ENCODE data around the gene PSMD1.

The PSMD1 gene

GRCh38 chr2:231030725-231031124, 25.9 kb upstream of the PSMD1 start:
- H3K4me1 ChIP-seq (ENCODE audit: control insufficient read depth in 1 of 2, insufficient read depth in 2 of 2, low read length in 2 of 2), result no peaks in the 10 kb centered on the region
- no peak overlapping the region for H3K4me3 ChIP-seq (ENCODE audit: low read depth, low read length)
- H2BK12ac ChIP-seq (ENCODE audit: low read length), result no peak overlapping the region
- no peak overlapping the region for H2AFZ ChIP-seq (ENCODE audit: insufficient read depth, low read length, poor library complexity)
- H2BK5ac ChIP-seq (ENCODE audit: low read depth, low read length, poor library complexity), result no peak overlapping the region
- H3K27ac ChIP-seq (ENCODE audit: low read depth, low read length), result no peak overlapping the region
- no peak overlapping the region for H2AK5ac ChIP-seq (ENCODE audit: low read length)
- no peaks in the 10 kb centered on the region for H3K36me3 ChIP-seq (ENCODE audit: control insufficient read depth in 1 of 2, insufficient read depth in 2 of 2, low read length in 2 of 2)
- no peaks in the 10 kb centered on the region for H3K79me1 ChIP-seq (ENCODE audit: low read length)
- H3K4me2 ChIP-seq (ENCODE audit: low read length), result no peak overlapping the region
- H3K79me2 ChIP-seq (ENCODE audit: control insufficient read depth, insufficient read depth, low read length, poor library complexity), result no peaks in the 10 kb centered on the region
- no peak overlapping the region for H4K91ac ChIP-seq (ENCODE audit: low read depth, low read length)
- no CpG with 5 or more reads among the region's 3 CpGs for WGBS (ENCODE audit: extremely low coverage, insufficient coverage, insufficient read length)
- H3K9ac ChIP-seq (ENCODE audit: low read length), result no peak overlapping the region
- no peak overlapping the region for H3K18ac ChIP-seq (ENCODE audit: low read length)
- H4K12ac ChIP-seq (ENCODE audit: low read depth, low read length), result no peak overlapping the region
- no peak overlapping the region for H2BK120ac ChIP-seq (ENCODE audit: insufficient read depth, low read length, poor library complexity)
- no peak overlapping the region for H3K23ac ChIP-seq (ENCODE audit: low read length)
- H4K8ac ChIP-seq (ENCODE audit: low read depth, low read length), result no peak overlapping the region
- no peaks in the 10 kb centered on the region for H3K9me3 ChIP-seq (ENCODE audit: insufficient read depth, low read depth, low read length)
- no peak overlapping the region for H3K14ac ChIP-seq (ENCODE audit: low read length)
- no peaks in the 10 kb centered on the region for H3K27me3 ChIP-seq (ENCODE audit: insufficient read depth, low read length)
- no peak for DNase-seq
- no peak overlapping the region for H3K4ac ChIP-seq (ENCODE audit: low read depth, low read length)

GRCh38 chr2:231032575-231033140, 24.0 kb upstream of the PSMD1 start:
- H4K12ac ChIP-seq (ENCODE audit: low read depth, low read length), result no peak overlapping the region
- no peak overlapping the region for H3K4me2 ChIP-seq (ENCODE audit: low read length)
- no peaks in the 10 kb centered on the region for H3K36me3 ChIP-seq (ENCODE audit: control insufficient read depth in 1 of 2, insufficient read depth in 2 of 2, low read length in 2 of 2)
- no peak overlapping the region for H2BK120ac ChIP-seq (ENCODE audit: insufficient read depth, low read length, poor library complexity)
- H2BK12ac ChIP-seq (ENCODE audit: low read length), result no peak overlapping the region
- H2AK5ac ChIP-seq (ENCODE audit: low read length), result no peak overlapping the region
- no peak overlapping the region for H4K8ac ChIP-seq (ENCODE audit: low read depth, low read length)
- H3K79me1 ChIP-seq (ENCODE audit: low read length), result no peaks in the 10 kb centered on the region
- H3K14ac ChIP-seq (ENCODE audit: low read length), result no peak overlapping the region
- H3K4me1 ChIP-seq (ENCODE audit: control insufficient read depth in 1 of 2, insufficient read depth in 2 of 2, low read length in 2 of 2), result peaks cover 1 to 2% of the 10 kb centered on the region in 2 experiments
- H3K9me3 ChIP-seq (ENCODE audit: insufficient read depth, low read depth, low read length), result no peaks in the 10 kb centered on the region
- H3K79me2 ChIP-seq (ENCODE audit: control insufficient read depth, insufficient read depth, low read length, poor library complexity), result no peaks in the 10 kb centered on the region
- H2BK5ac ChIP-seq (ENCODE audit: low read depth, low read length, poor library complexity), result no peak overlapping the region
- no CpG with 5 or more reads among the region's 5 CpGs for WGBS (ENCODE audit: extremely low coverage, insufficient coverage, insufficient read length)
- no peak overlapping the region for H3K23ac ChIP-seq (ENCODE audit: low read length)
- H3K27ac ChIP-seq (ENCODE audit: low read depth, low read length), result no peak overlapping the region
- H3K9ac ChIP-seq (ENCODE audit: low read length), result no peak overlapping the region
- no peak overlapping the region for H3K4me3 ChIP-seq (ENCODE audit: low read depth, low read length)
- H4K91ac ChIP-seq (ENCODE audit: low read depth, low read length), result no peak overlapping the region
- DNase-seq, result no peak
- no peak overlapping the region for H3K18ac ChIP-seq (ENCODE audit: low read length)
- H2AFZ ChIP-seq (ENCODE audit: insufficient read depth, low read length, poor library complexity), result no peak overlapping the region
- H3K4ac ChIP-seq (ENCODE audit: low read depth, low read length), result no peak overlapping the region
- peaks cover 4% of the 10 kb centered on the region for H3K27me3 ChIP-seq (ENCODE audit: insufficient read depth, low read length)

GRCh38 chr2:231033147-231034132, 23.2 kb upstream of the PSMD1 start:
- H4K91ac ChIP-seq (ENCODE audit: low read depth, low read length), result no peak overlapping the region
- no peak overlapping the region for H2AFZ ChIP-seq (ENCODE audit: insufficient read depth, low read length, poor library complexity)
- no peak overlapping the region for H3K23ac ChIP-seq (ENCODE audit: low read length)
- H2BK12ac ChIP-seq (ENCODE audit: low read length), result no peak overlapping the region
- H2BK5ac ChIP-seq (ENCODE audit: low read depth, low read length, poor library complexity), result no peak overlapping the region
- H3K4ac ChIP-seq (ENCODE audit: low read depth, low read length), result no peak overlapping the region
- no peak overlapping the region for H3K18ac ChIP-seq (ENCODE audit: low read length)
- H3K4me3 ChIP-seq (ENCODE audit: low read depth, low read length), result no peak overlapping the region
- H2BK120ac ChIP-seq (ENCODE audit: insufficient read depth, low read length, poor library complexity), result no peak overlapping the region
- H3K79me2 ChIP-seq (ENCODE audit: control insufficient read depth, insufficient read depth, low read length, poor library complexity), result peaks cover 4% of the 10 kb centered on the region
- H3K9me3 ChIP-seq (ENCODE audit: insufficient read depth, low read depth, low read length), result no peaks in the 10 kb centered on the region
- no peak overlapping the region for H3K9ac ChIP-seq (ENCODE audit: low read length)
- DNase-seq, result no peak
- peaks cover 4% of the 10 kb centered on the region for H3K79me1 ChIP-seq (ENCODE audit: low read length)
- H3K14ac ChIP-seq (ENCODE audit: low read length), result no peak overlapping the region
- H3K27me3 ChIP-seq (ENCODE audit: insufficient read depth, low read length), result peaks cover 10% of the 10 kb centered on the region
- 92% methylated on average over 1 of the region's 11 CpGs for WGBS (ENCODE audit: extremely low coverage, insufficient coverage, insufficient read length)
- no peak overlapping the region for H3K4me2 ChIP-seq (ENCODE audit: low read length)
- no peaks in the 10 kb centered on the region for H3K36me3 ChIP-seq (ENCODE audit: control insufficient read depth in 1 of 2, insufficient read depth in 2 of 2, low read length in 2 of 2)
- no peak overlapping the region for H4K8ac ChIP-seq (ENCODE audit: low read depth, low read length)
- H4K12ac ChIP-seq (ENCODE audit: low read depth, low read length), result no peak overlapping the region
- no peak overlapping the region for H2AK5ac ChIP-seq (ENCODE audit: low read length)
- peaks cover 4 to 5% of the 10 kb centered on the region in 2 experiments for H3K4me1 ChIP-seq (ENCODE audit: control insufficient read depth in 1 of 2, insufficient read depth in 2 of 2, low read length in 2 of 2)
- H3K27ac ChIP-seq (ENCODE audit: low read depth, low read length), result no peak overlapping the region

- H2BK120ac ChIP-seq (ENCODE audit: insufficient read depth, low read length, poor library complexity), result no peak overlapping the region
- no peak overlapping the region for H3K4ac ChIP-seq (ENCODE audit: low read depth, low read length)
- peaks cover 0 to 2% of the 10 kb centered on the region in 2 experiments for H3K36me3 ChIP-seq (ENCODE audit: control insufficient read depth in 1 of 2, insufficient read depth in 2 of 2, low read length in 2 of 2)
- no peak overlapping the region for H3K14ac ChIP-seq (ENCODE audit: low read length)
- WGBS (ENCODE audit: extremely low coverage, insufficient coverage, insufficient read length), result no CpG with 5 or more reads among the region's 4 CpGs
- DNase-seq, result no peak
- no peak overlapping the region for H3K4me3 ChIP-seq (ENCODE audit: low read depth, low read length)
- no peak overlapping the region for H3K18ac ChIP-seq (ENCODE audit: low read length)
- no peak overlapping the region for H2AK5ac ChIP-seq (ENCODE audit: low read length)
- no peak overlapping the region for H2BK12ac ChIP-seq (ENCODE audit: low read length)
- H3K27me3 ChIP-seq (ENCODE audit: insufficient read depth, low read length), result peaks cover 14% of the 10 kb centered on the region
- H3K27ac ChIP-seq (ENCODE audit: low read depth, low read length), result no peak overlapping the region
- H2BK5ac ChIP-seq (ENCODE audit: low read depth, low read length, poor library complexity), result no peak overlapping the region
- H3K23ac ChIP-seq (ENCODE audit: low read length), result no peak overlapping the region
- peaks cover 1% of the 10 kb centered on the region for H3K9me3 ChIP-seq (ENCODE audit: insufficient read depth, low read depth, low read length)
- no peak overlapping the region for H3K9ac ChIP-seq (ENCODE audit: low read length)
- peaks cover 5% of the 10 kb centered on the region for H3K79me1 ChIP-seq (ENCODE audit: low read length)
- no peak overlapping the region for H4K8ac ChIP-seq (ENCODE audit: low read depth, low read length)
- peaks cover 4% of the 10 kb centered on the region for H3K79me2 ChIP-seq (ENCODE audit: control insufficient read depth, insufficient read depth, low read length, poor library complexity)
- no peak overlapping the region for H3K4me2 ChIP-seq (ENCODE audit: low read length)
- no peak overlapping the region for H2AFZ ChIP-seq (ENCODE audit: insufficient read depth, low read length, poor library complexity)
- peaks cover 4 to 5% of the 10 kb centered on the region in 2 experiments for H3K4me1 ChIP-seq (ENCODE audit: control insufficient read depth in 1 of 2, insufficient read depth in 2 of 2, low read length in 2 of 2)
- no peak overlapping the region for H4K91ac ChIP-seq (ENCODE audit: low read depth, low read length)
- H4K12ac ChIP-seq (ENCODE audit: low read depth, low read length), result no peak overlapping the region
Observed at GRCh38 chr2:231034291-231034882, 22.3 kb upstream of the PSMD1 start.

All from trophoblast cell (in vitro differentiated cells and primary cell).